SH-SY5Y (cell line): ENCODE data around the gene PARD3.

Experiments used
- GATA2 ChIP-seq: IDR thresholded peaks from 2 replicates; pipeline ENCODE4 v1.6.1; 2011; ENCODE audit warnings: mild to moderate bottlenecking, low read depth, low read length
- GATA3 ChIP-seq: IDR thresholded peaks from 2 replicates; pipeline ENCODE4 v1.6.1; 2011; ENCODE audit warnings: low read depth, mild to moderate bottlenecking, low read length, moderate library complexity

GRCh38 chr10:34557173-34557572 is 257.9 kb downstream of the PARD3 start:
- TF ChIP-seq GATA3 (no peak), GATA2 (no peak)
